ENCODE results near the gene MGMT.

Gene MGMT

DNA sequence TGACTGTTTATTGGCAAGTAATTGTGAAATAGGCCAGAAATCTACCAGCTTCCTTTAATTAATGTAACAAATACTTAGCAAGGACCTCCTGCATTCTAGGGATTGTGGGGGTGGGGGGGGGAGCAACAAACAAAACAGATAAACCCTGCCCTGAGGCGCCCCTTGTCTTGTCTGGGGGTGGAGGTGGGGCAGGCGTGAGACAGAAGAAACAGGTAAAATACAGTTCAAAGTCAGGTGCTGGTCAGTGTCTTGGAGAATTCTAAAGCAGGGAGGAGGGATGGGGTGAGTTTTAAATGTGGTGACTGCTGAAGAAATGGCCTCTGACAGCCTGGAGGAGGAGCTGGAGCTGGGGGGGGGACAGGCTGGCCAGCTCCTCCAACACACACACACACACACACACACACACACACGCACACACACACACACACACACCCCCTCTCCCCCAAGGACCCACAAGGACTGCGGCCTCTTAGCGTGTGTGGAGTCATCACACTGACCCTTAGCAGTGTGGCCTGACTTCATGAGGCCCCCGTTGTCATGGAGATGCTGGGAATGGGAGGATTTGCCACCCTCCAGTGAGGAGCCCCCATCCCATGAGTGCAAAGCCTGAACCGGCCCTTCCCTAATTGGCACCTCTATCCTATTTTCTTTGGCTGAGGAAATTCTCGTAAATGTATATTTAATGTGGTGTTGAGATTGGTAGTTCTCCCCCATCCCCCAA, 190.4 kb downstream of the MGMT start:
- no peak for DNase-seq (ENCODE audit: low read depth)
- H3K4me3 ChIP-seq (ENCODE audit: low read depth, low read length): no peak overlapping the region

DNA sequence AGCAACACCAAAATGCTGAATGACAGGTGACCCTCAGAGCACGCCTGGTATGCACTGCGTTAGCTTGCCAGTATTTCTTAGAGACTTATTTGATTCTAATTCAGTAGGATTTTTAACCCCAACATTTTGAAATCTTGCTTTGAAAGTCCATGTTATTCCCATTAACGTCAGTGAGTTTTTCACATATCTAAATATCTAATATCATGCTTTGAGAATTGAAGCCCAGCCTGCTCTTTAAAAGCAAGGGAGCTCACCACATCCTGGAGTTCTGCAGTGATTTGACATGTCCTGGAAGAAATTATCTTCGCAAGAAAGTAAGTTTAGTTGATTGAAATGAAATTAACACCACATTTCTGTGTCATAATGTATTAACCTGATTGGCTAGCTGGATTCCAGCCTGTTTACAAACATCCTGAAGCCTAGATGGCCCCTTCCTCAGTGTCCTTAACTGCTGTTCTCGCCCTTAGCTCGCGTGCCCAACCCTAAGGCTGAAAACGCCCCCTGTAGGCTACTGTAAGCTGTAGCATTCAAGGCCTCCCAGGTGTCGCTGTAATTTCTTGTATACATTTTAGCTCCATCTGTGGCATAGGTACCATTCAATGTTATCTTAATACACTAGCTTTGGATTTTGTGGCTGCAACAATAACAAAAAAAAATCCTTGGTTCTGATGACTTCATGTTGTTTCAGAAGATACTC, 191.5 kb downstream of the MGMT start:
- H3K4me3 ChIP-seq (ENCODE audit: low read depth, low read length): no peak overlapping the region
- no peak for DNase-seq (ENCODE audit: low read depth)

DNA sequence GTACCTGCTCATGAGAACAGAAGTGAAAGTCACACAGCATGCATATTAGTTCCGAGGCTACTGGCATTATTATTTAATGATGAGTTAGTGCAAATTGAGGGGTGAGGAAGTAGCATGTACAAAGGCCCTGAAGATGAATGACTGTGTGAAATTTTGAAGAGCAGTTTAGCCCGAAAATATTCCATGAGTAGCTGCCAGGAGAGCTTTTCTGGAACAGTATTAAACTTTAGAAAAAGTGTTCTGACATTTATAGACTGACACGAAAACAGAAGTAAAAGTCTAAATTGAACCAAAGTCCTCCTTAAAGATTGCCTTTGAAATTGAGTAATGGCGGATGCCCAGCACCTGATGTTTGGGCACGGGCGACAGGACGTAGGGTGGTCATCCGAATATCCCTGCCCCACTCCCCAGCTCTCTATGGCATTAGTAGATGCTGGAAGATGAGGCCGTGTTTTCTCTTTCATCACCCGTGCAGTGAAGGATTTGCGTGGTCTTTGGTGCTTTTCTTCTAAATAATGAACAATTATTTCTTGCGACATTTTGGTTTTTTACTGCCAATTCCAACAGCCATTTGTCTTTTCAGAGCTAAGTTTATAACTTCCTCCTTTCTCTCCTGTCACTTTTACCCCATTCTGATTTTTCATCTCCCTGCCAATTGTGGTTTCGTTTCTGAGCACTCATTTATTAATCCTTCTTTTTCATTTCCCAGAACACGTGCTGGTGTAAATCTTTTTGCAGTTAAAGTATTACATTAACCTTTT, 192.6 kb downstream of the MGMT start:
- no peak overlapping the region for H3K4me3 ChIP-seq (ENCODE audit: low read depth, low read length)
- DNase-seq (ENCODE audit: low read depth): no peak

DNA sequence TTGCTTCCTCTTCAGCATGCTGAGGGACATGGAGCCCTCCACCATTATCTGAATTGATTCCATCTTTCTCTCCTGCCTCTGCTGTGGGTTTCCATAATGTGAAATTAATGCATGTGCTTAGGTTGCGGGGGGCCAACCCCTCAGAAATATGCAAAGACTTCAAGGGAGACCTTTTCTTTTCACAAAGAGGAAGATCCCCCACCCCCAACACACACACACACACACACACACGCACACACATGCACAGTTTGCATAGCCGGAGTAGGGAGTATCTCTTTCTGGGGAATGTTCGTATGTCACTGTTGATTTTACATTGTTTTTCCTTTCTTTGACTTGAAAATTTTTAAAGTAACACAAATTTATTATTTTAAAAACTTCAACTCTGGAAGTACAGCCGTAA, 193.5 kb downstream of the MGMT start:
- no peak overlapping the region for H3K4me3 ChIP-seq (ENCODE audit: low read depth, low read length)
- DNase-seq (ENCODE audit: low read depth): no peak

DNA sequence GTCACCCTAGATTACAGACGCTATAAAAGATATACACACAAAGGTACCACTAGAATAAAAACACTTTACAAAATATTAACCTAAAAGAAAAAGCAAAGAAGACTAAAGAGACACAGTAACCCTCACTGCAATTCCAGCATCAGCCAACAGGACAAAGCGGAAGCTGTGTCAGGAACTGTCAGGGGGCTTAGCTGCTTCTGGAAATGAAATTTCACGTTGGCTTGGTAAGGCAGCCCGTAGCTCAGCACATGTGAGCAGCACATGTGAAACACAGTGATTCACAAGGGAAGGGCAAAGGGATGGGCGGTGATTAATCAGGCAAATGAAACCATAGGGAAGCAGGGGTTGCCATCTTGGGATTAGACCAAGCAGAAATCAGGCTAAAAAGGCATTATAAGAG, 195.4 kb downstream of the MGMT start:
- H3K4me3 ChIP-seq (ENCODE audit: low read depth, low read length): no peak overlapping the region
- DNase-seq (ENCODE audit: low read depth): no peak

DNA sequence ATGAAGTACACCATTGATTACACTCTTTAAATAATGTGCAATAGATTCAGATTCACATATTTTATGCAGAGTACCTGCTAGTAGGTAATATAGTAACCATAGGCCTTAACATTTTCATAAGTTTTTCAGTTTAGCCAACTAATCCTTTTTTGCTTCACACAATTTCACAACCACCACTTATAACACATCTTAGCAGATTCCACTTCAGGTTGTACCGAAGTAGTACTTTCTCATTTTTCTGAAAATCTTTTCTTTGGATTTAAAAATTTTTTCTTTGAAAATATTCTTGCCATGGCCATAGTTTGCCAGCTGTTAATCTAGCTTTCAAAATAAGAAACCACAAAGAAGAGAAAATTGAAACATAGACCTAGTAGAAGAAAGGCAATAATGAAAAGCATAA, 203.1 kb downstream of the MGMT start:
- no peak overlapping the region for H3K4me3 ChIP-seq (ENCODE audit: low read depth, low read length)
- DNase-seq (ENCODE audit: low read depth): no peak

DNA sequence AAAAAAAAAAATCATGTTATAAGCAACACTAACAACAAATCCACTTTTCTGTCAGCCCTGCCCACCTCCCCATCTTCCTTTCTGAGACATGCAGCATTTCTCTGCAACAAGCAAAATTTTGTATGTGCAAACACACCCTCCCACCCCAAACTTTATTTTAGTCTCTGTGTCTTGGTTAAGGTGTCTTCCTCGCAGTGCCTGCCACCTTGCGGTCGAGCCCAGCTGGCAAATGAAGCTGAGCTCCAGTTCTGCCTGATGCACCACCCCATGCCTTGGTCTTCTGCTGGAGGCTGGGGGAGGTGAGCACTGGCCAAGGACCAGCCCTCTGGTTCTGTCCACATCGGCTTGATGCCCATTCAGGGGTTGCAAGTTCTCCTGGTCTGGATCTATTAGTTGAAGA, 206.3 kb downstream of the MGMT start:
- no peak overlapping the region for H3K4me3 ChIP-seq (ENCODE audit: low read depth, low read length)
- DNase-seq (ENCODE audit: low read depth): no peak

DNA sequence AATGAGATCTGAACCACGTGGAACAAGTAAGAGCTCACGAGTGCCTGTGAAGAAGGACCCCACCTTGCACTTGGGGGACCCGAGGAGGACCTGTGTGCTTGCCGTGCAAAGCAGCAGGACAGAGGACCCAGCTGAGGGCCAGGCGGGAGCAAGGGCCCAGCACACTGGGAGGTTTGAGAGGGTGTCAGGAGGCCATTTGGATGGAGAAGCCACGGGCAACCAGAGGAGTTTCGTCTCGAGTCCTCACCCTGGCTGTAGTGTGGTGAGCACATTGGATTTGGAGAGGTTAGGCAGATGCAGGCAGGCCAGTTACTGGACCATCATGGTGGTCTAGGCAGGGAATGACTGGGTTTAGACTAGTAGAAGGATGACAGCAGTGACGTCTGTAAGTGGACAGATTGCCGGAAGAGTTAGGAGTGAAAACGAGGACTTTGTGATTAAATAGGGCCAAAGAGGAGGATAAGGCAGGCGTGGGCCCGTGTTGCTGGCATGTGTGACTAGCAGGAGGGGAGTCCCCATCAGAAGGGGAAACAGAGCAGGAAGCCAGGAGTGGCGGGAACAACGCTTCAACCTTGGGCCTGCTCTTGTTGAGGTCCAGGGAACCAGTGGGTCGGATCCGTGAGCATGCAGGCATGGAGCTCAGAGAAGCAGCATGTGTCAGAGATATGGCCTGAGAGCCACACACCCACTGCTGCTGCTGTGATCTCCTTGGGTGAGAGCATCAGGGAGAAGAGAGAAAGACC, 208.2 kb downstream of the MGMT start:
- DNase-seq (ENCODE audit: low read depth): no peak
- H3K4me3 ChIP-seq (ENCODE audit: low read depth, low read length): no peak overlapping the region

DNA sequence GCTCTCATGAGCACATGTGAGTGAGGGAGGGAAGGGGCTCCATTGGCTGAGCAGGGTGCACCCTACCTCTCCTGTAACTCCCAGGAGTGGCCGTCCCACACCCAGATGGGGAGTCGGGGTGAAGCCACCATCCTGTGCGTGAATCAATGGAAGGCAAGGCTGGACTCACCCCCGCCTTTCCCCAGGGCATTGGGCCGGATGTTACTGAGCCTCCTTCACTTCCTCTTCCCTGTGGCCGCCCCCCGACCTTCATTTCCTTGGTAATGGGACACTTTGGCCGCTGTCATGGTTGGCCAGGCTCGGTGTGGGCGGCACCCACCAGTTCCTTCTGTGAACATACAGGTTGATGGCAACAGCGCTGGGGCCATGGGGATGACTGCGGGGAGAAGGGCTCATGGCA, 209.0 kb downstream of the MGMT start:
- DNase-seq (ENCODE audit: low read depth): no peak
- H3K4me3 ChIP-seq (ENCODE audit: low read depth, low read length): no peak overlapping the region

DNA sequence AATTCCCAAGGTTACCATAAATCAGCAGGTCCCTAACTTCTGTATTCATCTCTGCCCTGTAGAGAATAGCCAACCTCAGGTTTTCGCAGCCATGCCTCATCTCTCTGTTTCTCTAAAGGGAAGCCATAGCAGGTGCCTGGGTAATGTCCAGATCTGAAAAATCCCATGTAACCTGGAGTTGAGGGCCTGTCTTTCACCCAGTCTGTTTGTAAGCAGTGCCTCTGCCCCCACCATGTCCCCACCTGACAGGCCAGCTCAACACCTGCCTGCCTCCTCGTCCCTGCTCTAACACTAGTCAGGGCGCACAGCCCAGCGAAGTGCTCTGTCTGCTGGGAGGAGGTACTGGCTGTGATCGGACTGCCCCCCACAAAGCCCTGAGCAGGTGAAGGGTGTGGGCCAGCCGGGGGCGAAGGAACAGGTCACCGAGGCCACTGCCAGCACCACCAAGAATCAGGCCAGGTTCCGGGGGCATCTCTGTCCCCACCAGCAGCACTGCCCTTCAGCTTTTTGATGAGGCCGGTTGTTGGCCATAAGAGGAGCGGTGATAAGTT, 210.4 kb downstream of the MGMT start:
- no peak overlapping the region for H3K4me3 ChIP-seq (ENCODE audit: low read depth, low read length)
- DNase-seq (ENCODE audit: low read depth): no peak

DNA sequence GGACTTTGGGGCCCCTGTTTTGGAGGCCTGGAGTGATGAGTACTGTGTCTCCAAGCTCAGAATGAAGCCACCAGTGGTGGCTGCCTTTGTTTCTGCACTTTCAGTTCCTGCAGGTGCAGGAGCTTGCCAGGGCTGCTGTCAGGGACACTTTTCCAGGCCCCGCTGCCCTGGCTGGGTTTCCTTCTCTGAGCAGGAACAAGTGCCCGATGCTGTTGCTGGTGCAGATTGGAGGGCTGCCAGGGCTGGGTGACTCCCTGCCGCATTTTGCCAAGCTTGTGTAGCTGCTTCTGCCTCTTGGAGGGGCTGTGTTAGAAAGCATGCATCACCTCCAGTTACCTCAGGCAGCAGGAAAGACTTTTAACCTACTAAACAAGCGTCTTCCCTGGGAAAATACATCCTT, 211.1 kb downstream of the MGMT start:
- H3K4me3 ChIP-seq (ENCODE audit: low read depth, low read length): no peak overlapping the region
- no peak for DNase-seq (ENCODE audit: low read depth)

DNA sequence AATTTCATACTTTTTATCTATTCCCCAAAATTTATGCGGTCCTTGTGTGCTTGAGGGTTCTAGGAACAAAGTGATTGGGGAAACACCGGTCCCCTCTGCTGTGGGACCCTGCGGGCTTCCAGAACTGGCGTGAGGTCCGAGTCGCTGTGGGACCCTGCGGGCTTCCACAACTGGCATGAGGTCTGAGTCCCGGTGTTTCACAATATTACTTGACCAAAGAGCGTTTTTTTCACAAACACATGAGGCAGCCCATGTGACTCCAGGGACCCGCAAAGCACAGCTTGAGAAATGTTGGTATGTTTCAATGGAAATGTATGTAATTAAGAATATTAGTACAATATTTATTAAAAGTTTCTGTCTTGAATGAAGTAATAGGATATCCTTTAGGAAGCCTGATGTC, 212.2 kb downstream of the MGMT start:
- DNase-seq (ENCODE audit: low read depth): no peak
- H3K4me3 ChIP-seq (ENCODE audit: low read depth, low read length): no peak overlapping the region

DNA sequence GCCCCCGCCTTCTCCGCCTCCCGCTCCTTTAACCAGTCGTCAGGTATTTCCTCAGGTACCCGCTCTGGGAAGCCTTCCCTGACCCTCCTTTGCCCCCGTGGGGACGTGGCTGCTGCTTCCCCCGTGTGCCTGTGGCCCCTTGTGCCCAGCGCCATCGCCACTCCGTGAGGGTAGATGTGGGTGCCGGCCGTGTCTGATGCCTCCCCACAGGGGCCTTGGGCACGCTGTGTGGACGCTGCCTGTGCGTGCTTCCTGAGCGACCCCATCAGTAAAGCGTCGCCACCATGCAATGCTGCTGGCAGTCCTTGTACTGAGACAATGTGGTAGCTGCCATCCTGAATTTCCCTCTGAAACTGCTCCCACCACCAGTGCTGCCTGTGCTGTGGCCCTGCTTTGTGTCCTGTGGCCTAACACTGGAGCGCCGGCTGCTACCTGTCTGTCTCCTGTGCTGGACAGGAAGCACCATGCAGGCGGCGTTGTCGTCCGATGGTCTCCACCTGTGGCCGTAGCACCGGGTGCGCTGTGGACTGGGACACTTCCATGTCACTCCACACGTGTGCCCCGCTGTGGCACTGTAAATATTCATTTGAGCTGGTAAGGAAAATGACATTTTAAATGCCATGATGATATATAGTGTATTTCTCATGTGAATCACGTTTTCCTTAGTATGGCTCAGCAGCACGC, 213.8 kb downstream of the MGMT start:
- H3K4me3 ChIP-seq (ENCODE audit: low read depth, low read length): no peak overlapping the region
- no peak for DNase-seq (ENCODE audit: low read depth)

DNA sequence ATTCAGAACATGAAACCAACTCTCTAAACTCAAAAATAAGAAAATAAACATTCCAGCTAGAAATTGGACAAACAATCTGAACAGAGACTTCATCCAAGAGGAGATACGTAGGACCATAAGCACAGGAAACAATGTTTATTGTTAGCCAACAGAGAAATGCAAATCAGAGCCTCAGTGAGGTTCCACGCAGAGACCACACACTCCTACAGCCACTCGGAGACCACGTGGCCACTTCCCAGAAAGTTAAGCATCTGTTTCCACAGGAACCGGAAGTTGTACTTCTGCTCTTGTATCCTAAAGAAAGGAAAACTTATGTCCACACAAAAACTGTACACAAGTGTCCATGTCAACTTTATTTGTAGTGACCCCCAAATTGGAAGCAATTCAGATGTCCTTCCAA, 214.8 kb downstream of the MGMT start:
- DNase-seq (ENCODE audit: low read depth): no peak

DNA sequence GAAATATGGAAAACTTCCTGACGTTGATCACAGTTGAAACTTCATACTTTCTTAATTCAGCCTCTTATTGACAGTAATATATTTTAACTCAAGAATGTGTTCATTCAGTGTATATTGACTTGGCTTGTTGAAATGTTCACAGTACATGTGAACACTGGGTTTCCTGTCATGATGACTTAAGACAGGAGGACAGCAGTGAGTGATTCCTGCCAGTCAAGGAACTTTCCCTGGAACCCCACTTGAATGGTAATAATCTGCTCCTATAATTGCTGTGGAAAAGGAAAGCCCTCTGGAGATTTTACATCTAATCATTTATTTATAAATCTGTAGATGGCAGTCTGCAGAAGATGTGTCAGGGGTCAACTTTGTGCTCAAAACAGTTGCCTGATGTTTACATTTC, 216.5 kb downstream of the MGMT start:
- DNase-seq (ENCODE audit: low read depth): no peak
- H3K4me3 ChIP-seq (ENCODE audit: low read depth, low read length): no peak overlapping the region

More for the DNA sequence above, 214.8 kb downstream of the MGMT start:
- no peak overlapping the region for H3K4me3 ChIP-seq (ENCODE audit: low read depth, low read length)

DNA sequence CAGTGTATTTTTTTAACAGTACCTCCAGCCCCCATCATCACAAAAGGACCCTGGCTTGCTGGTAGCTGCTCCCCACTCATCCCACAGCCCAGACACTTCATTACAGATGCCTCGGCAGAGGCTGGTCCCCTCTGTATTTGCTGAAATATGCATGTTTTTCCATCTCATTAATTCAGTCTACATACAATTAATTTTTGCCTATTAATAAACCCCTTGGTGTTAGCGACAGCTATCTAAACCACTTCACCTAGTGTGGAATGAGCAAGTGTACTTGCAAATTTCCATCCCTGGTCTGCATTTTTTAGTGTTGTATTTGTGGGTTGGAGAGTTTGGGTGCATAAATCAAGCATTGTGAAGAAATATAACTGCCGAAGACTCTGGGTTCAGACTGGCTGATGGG, 216.9 kb downstream of the MGMT start:
- no peak for DNase-seq (ENCODE audit: low read depth)
- H3K4me3 ChIP-seq (ENCODE audit: low read depth, low read length): no peak overlapping the region

DNA sequence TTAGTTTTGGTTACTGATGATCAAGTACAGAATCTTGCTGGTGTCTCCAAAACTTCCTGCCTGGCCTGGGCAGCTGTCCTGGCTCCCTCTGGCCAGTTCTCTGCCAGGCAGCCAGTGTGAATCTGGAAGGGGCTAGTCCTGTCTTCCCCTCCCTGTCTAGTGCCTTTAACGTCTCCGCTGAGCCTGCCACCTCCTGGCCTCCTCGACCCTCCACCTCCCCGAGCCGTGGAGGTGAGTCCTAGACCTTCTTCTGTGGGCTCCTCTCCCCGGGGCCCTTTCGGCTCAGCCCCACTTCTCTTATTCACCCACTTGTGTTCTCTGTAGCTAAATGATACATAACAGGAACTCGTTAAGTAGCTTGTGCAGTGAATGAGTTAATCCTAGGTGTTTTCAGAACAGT, 218.2 kb downstream of the MGMT start:
- DNase-seq (ENCODE audit: low read depth): no peak
- no peak overlapping the region for H3K4me3 ChIP-seq (ENCODE audit: low read depth, low read length)

DNA sequence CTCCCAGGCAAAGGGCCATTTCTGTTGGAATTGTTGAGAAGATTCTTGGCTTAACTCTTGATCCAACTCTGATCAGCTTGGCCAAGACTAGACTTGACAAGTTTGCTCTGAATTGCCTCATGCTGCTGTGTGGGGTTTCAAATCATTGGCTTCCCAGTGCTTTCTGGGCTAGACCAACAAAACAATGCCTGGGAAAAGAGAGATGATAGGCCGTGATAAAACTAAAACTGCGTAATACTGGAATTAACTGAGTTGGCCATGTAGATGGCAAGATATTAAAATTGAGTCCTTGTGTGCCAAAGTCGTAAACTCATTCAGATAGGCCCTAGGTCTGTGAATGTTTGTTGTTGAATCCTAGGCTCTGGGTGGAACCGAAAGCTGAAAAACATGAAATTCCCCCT, 222.6 kb downstream of the MGMT start:
- H3K4me3 ChIP-seq (ENCODE audit: low read depth, low read length): no peak overlapping the region
- no peak for DNase-seq (ENCODE audit: low read depth)
